Vagina (tissue), 2 donors: ENCODE results near the gene L3MBTL4. TPM values are rescaled to one million over a fixed set of nuclear protein-coding genes. Genes with fewer than 3 reads are reported as not detected.

Experiments used
- DNase-seq, 2 donors: peaks; one replicate each; pipeline ENCODE4 v3.0.0-alpha.2; 2017; ENCODE audit errors: extremely low spot score in 2 of 2
- H3K27ac ChIP-seq: fragments of 200-600 bp; sonication (generic); one replicate; pipeline ENCODE4 v1.5.1; 2019
- H3K27me3 ChIP-seq: fragments of 200-600 bp; sonication (generic); one replicate; pipeline ENCODE4 v1.5.1; 2019
- H3K36me3 ChIP-seq, 2 donors: fragments of 200-600 bp; sonication (generic); one replicate each; pipeline ENCODE4 v1.5.1; 2017 to 2019
- H3K4me1 ChIP-seq: fragments of 200-600 bp; sonication (generic); one replicate; pipeline ENCODE4 v1.5.1; 2019
- H3K4me3 ChIP-seq, 2 donors: fragments of 200-600 bp; sonication (generic); 1 replicate in 1 of 2; 2 replicates in 1 of 2; pipeline ENCODE4 v1.5.1; 2016 to 2019
- H3K9me3 ChIP-seq: fragments of 200-600 bp; sonication (generic); one replicate; pipeline ENCODE4 v1.5.1; 2019
- CTCF ChIP-seq, 3 experiments: fragments of 450-650 bp in 2 of 3; fragments of 200-600 bp in 1 of 3; sonication (generic) in 1 of 3; IDR thresholded peaks; one replicate each; pipeline ENCODE4 v1.5.1; 2017 to 2019; ENCODE audit warnings: antibody characterized with exemption in 3 of 3, mild to moderate bottlenecking in 2 of 3, moderate library complexity in 2 of 3
- POLR2A ChIP-seq, 2 donors: fragments of 450-650 bp; IDR thresholded peaks; one replicate each; pipeline ENCODE4 v1.6.1; 2017; ENCODE audit warnings: antibody characterized with exemption in 2 of 2, mild to moderate bottlenecking in 2 of 2, moderate library complexity in 2 of 2
- POLR2AphosphoS5 ChIP-seq, 2 donors: sonication (generic); formaldehyde crosslinking; IDR thresholded peaks; one replicate each; pipeline ENCODE4 v1.9.0; 2017; ENCODE audit warnings: antibody characterized with exemption in 2 of 2, mild to moderate bottlenecking in 2 of 2, low read depth in 1 of 2; ENCODE audit not compliant: insufficient read depth in 1 of 2
- intact Hi-C: fragments of 100-400 bp; cut with DNase I; formaldehyde crosslinking; loops from one replicate; pipeline ENCODE4 v1.15.1; 2023
- total RNA-seq: library from RNA; depleted of rRNA; stranded (reverse); fragments of >200 nt; gene quantifications from one replicate; pipeline ENCODE4 v1.2.3, GENCODE V29; 2016

L3MBTL4 gene
- total RNA-seq, 1 donor from 2014 or later: 9.6 TPM

GRCh38 chr18:5930789-5931188, 483.9 kb downstream of the L3MBTL4 start:
- Histone ChIP-seq H3K4me3 (no peak overlapping the region), H3K9me3 (no peaks in the 10 kb centered on the region), H3K4me1 (no peaks in the 10 kb centered on the region), H3K27ac (no peak overlapping the region), H3K36me3 (no peaks in the 10 kb centered on the region), H3K27me3 (no peaks in the 10 kb centered on the region)
- no peak for DNase-seq
- intact Hi-C loops: no loop called here
- TF ChIP-seq CTCF (IDR thresholded peaks at IDR 0.05): no peak
- no peak for TF ChIP-seq POLR2AphosphoS5 (IDR thresholded peaks at IDR 0.05; ENCODE audit: insufficient read depth in 1 of 2, low read depth in 1 of 2)
- TF ChIP-seq POLR2A (IDR thresholded peaks at IDR 0.05): no peak

DNA sequence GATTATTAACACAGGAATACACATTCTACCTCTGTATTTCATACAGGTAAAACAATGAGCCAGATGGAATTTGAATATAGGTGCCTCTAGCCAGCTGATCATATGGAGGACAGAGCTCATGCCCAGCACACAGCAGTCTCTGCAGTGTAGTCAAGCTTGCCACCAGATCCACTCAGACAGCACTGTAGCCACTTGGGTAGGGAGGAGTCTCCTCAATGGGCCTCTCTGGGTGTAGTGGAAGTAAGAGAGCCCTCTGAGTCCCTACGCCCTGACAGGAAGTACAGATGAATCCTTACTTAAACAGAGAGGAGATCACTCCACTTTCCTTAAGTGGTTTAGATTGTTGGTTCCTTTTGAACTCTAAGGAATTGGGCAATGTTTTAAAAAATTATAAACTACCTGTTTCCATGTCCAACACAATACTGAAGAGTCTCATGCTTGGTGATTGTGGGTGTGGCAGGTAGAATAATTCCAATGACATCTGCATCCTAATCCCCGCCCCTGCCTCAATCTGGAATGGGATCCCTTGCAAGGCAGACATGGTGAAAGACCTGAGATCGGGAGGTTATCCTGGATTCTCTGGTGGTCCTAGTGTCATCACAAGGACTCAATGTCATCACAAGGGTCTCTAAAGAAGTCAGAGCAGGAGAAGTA, 496.4 kb downstream of the L3MBTL4 start:
- no peaks in the 10 kb centered on the region for H3K9me3 ChIP-seq
- no peaks in the 10 kb centered on the region for H3K36me3 ChIP-seq
- TF ChIP-seq POLR2AphosphoS5 (IDR thresholded peaks at IDR 0.05; ENCODE audit: insufficient read depth in 1 of 2, low read depth in 1 of 2) (no peak), CTCF (IDR thresholded peaks at IDR 0.05) (no peak), POLR2A (IDR thresholded peaks at IDR 0.05) (no peak)
- no peaks in the 10 kb centered on the region for H3K27me3 ChIP-seq
- H3K4me3 ChIP-seq: no peak overlapping the region
- H3K4me1 ChIP-seq: no peaks in the 10 kb centered on the region
- no peak for DNase-seq
- no peak overlapping the region for H3K27ac ChIP-seq
- intact Hi-C loops: no loop called here

DNA sequence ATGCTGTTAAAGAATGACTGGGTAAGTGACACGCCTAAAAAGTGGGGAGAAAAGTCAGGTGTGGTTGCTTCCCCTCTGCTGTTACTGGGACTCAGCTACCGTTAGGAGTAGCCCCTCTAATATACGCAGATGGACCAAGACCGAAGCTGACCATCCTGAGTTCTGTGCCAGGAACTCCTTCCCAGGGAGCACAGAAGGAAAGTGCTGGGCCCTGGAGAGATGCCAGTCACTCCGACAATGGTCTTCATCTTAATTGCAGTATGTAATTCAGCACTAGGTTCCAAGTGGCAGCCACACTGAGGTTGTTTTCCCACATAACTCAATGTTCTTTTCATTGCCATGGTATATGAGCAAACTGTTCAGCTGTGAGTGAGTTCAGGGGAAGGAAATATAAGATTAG, 499.8 kb downstream of the L3MBTL4 start:
- no peaks in the 10 kb centered on the region for H3K36me3 ChIP-seq
- intact Hi-C loops: no loop called here
- H3K9me3 ChIP-seq: no peaks in the 10 kb centered on the region
- no peaks in the 10 kb centered on the region for H3K4me1 ChIP-seq
- H3K4me3 ChIP-seq: no peak overlapping the region
- no peak for DNase-seq
- no peaks in the 10 kb centered on the region for H3K27me3 ChIP-seq
- no peak for TF ChIP-seq POLR2A (IDR thresholded peaks at IDR 0.05)
- no peak for TF ChIP-seq POLR2AphosphoS5 (IDR thresholded peaks at IDR 0.05; ENCODE audit: insufficient read depth in 1 of 2, low read depth in 1 of 2)
- no peak for TF ChIP-seq CTCF (IDR thresholded peaks at IDR 0.05)
- H3K27ac ChIP-seq: no peak overlapping the region

GRCh38 chr18:5914016-5914415, 500.7 kb downstream of the L3MBTL4 start:
- Histone ChIP-seq H3K27ac (no peak overlapping the region), H3K4me1 (no peaks in the 10 kb centered on the region), H3K4me3 (no peak overlapping the region), H3K36me3 (no peaks in the 10 kb centered on the region), H3K9me3 (no peaks in the 10 kb centered on the region), H3K27me3 (no peaks in the 10 kb centered on the region)
- intact Hi-C loops: no loop called here
- no peak for TF ChIP-seq CTCF (IDR thresholded peaks at IDR 0.05)
- TF ChIP-seq POLR2AphosphoS5 (IDR thresholded peaks at IDR 0.05; ENCODE audit: insufficient read depth in 1 of 2, low read depth in 1 of 2): no peak
- TF ChIP-seq POLR2A (IDR thresholded peaks at IDR 0.05): no peak
- no peak for DNase-seq

DNA sequence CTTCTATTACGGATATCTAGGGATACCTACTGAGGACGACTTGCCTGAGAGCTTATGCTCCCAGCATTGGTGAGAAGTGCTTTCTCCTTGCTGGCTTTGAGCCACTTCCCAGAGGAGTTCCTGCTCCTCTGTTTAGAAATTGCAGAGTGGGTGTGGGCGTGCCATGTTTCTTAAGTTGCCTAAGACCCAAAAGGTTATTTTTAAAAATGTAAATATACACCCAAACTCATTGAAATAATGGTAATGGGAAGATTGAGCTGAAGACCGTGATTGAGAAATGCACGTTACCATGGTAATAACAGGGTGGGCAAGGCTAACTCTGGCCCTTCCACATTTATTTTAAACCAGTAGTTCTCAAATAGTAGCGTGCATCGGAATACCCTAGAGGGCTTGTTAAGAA, 502.1 kb downstream of the L3MBTL4 start:
- no peak for TF ChIP-seq CTCF (IDR thresholded peaks at IDR 0.05)
- TF ChIP-seq POLR2AphosphoS5 (IDR thresholded peaks at IDR 0.05; ENCODE audit: insufficient read depth in 1 of 2, low read depth in 1 of 2): no peak
- TF ChIP-seq POLR2A (IDR thresholded peaks at IDR 0.05): no peak
- H3K27me3 ChIP-seq: no peaks in the 10 kb centered on the region
- no peak for DNase-seq
- no peak overlapping the region for H3K27ac ChIP-seq
- no peaks in the 10 kb centered on the region for H3K36me3 ChIP-seq
- H3K4me3 ChIP-seq: no peak overlapping the region
- no peaks in the 10 kb centered on the region for H3K4me1 ChIP-seq
- intact Hi-C loops: no loop called here
- H3K9me3 ChIP-seq: no peaks in the 10 kb centered on the region
